ENCODE data around the gene STON1.

GRCh38 chr2:48572816-48573215 is 42.9 kb downstream of the STON1 start:
- TF ChIP-seq CREB1 (IDR thresholded peaks at IDR 0.05), result no peak
- no peak for TF ChIP-seq CTCF (IDR thresholded peaks at IDR 0.05; ENCODE audit: control extremely low read depth in 1 of 3, insufficient read depth in 1 of 3, low read depth in 1 of 3, low read length in 3 of 3)
- TF ChIP-seq RXRA (IDR thresholded peaks at IDR 0.05; ENCODE audit: insufficient read depth, low read depth, low read length), result no peak
- no peak for TF ChIP-seq SIX5 (IDR thresholded peaks at IDR 0.05; ENCODE audit: low read depth, low read length)
- no peak for TF ChIP-seq SP2 (IDR thresholded peaks at IDR 0.05; ENCODE audit: low read length)
- no peak for TF ChIP-seq TAF1 (IDR thresholded peaks at IDR 0.05; ENCODE audit: low read depth, low read length)
- no peak for TF ChIP-seq POLR2A (IDR thresholded peaks at IDR 0.05; ENCODE audit: control extremely low read depth in 1 of 2, low read depth in 2 of 2, low read length in 2 of 2)
- TF ChIP-seq POLR2AphosphoS5 (IDR thresholded peaks at IDR 0.05; ENCODE audit: low read depth, low read length), result no peak
- no peak for TF ChIP-seq TBP (IDR thresholded peaks at IDR 0.05; ENCODE audit: low read depth, low read length)
- TF ChIP-seq RAD21 (IDR thresholded peaks at IDR 0.05 in 1 of 2, conservative IDR thresholded peaks at IDR 0.05 in 1 of 2; ENCODE audit: low read depth in 2 of 2, low read length in 2 of 2), result no peak
- peak; percentile 41; the same call in 1 of the 2 replicates for TF ChIP-seq TEAD4 (IDR thresholded peaks at IDR 0.05; ENCODE audit: low read depth, low read length)
- TF ChIP-seq SIN3A (conservative IDR thresholded peaks at IDR 0.05 in 1 of 2, IDR thresholded peaks at IDR 0.05 in 1 of 2; ENCODE audit: low read depth in 1 of 2, low read length in 2 of 2), result no peak
- TF ChIP-seq NRF1 (IDR thresholded peaks at IDR 0.05; ENCODE audit: low read depth, low read length), result no peak
- no peak for TF ChIP-seq ATF2 (IDR thresholded peaks at IDR 0.05; ENCODE audit: low read length)
